Stimulated activated CD4-positive, alpha-beta T cell treated with anti-CD3 and anti-CD28 coated beads, Interleukin-15, amount 100 ng/mL, for 24 hours (primary cell): ENCODE data around the gene SYNGR3.
"Not testable (repeated sequence)": the region's sequence is repeated elsewhere in the genome, so short reads cannot be mapped to it uniquely, and the experiment has no call there.

Experiments
- DNase-seq: peaks from one replicate; pipeline ENCODE4 v3.0.0-alpha.2; 2020

SYNGR3 gene

GRCh38 chr16:2011726-2012125 lies 22.0 kb downstream of the SYNGR3 start:
- not testable (repeated sequence) for DNase-seq

DNA sequence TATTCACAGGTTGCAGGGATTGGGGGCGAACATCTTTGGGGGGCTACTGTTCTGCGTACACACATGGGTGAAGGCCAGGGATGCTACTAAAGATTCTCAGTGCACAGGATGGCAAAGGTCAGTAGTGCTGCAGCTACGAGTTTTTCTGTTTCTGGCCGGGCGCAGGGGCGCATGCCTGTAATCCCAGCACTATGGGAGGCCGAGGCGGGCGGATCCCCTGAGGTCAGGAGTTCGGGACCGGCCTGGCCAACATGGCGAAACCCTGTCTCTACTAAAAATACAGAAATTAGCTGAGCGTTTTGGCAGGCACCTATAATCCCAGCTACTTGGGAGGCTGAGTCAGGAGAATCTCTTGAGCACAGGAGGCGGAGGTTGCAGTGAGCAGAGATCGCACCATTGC lies 23.8 kb downstream of the SYNGR3 start:
- no peak for DNase-seq

DNA sequence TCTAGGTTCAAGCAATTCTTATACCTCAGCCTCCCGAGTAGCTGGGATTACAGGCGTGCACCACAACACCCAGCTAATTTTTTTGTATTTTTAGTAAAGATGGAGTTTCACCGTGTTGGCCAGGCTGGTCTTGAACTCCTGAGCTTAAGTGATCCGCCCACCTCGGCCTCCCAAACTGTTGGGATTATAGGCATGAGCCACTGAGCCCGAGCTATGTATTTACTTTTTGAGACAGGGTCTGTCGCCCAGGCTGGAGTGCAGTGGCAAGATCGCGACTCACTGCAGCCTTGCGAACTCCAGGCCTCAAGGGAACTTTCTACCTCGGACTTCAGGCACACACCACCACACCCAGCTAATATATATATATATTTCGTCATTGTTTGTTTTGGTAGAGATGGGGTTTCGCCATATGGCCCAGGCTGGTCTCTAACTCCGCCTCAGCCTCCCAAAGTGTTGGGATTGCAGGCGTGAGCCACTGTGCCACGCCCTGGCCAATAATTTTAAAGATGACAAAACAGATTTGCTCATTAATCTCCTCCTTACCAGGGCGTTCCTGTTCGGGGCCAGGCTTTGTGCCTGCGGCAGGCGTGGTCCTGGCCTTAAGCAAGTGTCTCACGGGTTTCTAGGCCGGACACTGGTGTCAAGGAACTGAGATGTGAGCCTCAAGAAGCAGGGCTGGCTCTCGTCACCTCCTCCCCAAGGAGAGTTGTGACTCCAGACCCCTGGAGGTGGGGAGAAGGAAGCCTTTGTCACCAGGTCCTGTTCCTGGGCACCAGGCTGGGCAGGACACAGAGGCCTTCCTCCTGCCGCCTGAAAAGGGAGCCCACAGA lies 25.6 kb downstream of the SYNGR3 start:
- DNase-seq, result no peak

DNA sequence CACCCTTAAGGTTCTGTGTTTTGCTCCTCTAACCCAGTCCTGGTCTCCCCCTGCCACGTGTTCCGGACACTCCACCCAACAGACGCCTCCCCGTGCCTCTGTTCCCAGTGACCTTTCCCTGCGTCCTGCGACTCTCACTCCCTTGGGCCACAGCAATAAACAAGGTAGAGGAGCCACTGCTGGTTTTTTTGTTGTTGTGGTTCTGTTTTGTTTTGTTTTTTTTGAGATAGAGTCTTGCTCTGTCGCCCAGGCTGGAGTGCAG lies 26.1 kb downstream of the SYNGR3 start:
- no peak for DNase-seq

DNA sequence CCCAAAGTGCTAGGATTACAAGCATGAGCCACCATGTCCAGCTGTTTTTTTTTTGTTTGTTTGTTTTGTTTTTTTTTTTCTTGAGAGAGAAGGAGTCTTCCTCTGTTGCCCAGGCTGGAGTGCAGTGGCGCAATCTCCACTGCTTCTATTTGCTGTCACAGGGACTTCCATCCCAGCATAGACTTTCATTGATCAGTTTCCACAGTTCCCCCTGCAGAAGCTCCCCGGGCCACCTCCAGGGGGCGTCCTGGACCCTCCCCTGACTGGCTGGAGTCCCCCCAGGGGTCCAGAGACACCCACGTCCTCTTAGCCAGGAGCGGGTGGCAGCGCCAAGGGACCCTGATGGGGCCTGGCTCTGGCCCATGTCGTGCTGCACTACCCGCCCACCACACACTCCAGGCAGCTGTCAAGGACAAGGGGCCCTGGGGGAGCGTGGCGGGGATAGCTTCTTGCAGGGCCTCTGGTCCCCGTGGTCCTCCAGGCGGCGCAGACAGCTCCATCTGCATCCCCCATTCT lies 26.7 kb downstream of the SYNGR3 start:
- no peak for DNase-seq

DNA sequence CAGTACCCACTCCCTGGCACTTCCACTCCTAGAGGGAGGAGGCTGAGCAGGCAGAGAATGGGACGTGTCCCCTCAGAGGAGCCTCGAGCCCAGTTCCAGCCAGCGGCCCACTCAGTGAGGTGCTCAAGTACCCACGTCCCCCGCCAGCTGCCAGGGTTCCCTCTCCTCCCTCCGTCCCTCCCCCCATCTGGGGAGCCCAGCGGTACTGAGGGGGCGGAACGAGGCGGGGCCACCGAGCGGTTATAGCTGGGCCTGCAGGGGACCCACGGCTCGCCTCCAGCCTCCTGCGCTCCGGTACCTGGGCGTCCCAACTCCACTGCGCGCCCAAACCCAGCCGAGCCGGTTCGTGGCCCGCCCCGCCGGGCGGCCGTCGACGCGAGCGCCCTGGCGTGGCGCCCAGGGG lies 29.7 kb downstream of the SYNGR3 start, which contains the start of gene NPW:
NPW (plus strand) TSS at position 268 of the 403 bp plus-strand sequence.
- peak; percentile 67 for DNase-seq

- DNase-seq, result no peak
Observed at GRCh38 chr16:2019921-2020831, 30.4 kb downstream of the SYNGR3 start.

GRCh38 chr16:2022723-2023091 lies 32.9 kb downstream of the SYNGR3 start:
- DNase-seq, result peak; percentile 57

DNA sequence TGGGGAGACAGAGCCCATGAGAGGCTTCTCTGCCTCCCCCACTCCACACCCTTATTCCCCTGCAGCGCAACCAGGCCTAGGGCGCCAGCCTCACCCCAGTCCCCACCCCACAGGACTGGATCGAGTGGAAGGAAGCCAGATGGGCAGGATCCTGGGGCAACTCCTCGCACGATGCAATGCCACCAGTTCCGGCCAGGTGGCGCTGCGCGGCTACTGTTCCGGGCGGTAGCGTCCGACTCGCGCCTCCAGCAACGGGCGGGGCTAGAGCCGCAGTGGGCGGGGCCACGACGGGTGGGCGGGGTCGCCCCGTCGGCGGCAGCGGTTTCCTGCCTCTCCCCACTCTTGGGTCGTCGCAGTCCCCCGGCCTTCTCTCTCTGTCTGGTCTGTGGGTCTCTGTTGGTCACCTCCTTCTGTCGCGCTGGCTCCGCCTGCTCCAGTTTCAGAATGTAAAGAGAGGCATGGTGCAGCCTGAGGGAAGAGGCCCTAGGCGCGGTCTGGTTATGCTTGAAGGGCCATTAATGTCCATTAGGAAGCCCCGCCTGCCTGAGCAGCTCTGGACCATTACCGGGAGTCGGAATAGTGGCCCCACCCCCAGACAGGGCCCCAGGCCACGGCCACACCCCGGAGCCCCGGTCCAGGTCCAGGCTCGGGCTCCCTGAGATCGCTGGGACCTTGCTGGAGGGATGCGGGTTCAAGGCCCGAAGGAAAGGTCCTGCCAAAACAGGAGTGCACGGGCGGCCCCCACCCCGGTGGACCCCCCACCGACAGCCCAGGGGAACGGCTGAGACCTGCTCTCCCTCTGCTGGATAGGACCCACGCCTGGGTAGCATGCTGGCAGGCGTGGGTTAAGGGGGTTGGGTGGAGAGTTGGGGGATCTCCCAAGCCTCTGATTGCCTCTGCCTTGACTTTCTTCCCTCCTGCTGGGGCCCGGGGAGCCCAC lies 33.6 kb downstream of the SYNGR3 start:
- DNase-seq, result peak; percentile 95

DNA sequence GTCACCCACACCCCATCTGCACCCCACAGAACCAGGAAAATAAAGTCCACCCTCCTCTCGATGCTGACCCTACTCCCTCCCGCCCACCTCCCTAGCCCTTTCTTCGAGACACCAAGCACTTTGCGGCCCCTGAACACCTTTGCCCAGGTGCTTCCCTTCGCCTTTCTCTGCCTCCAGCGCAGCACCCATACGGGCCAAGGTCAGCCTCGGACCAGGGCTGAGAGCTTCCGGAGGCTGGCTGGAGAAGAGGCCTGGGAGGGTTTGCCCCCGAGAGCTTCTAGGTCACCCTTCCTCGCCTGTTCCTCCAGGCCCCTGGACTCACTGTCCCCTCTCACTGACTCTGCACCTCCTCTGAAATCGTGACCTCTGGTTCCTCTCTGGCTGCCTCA lies 34.3 kb downstream of the SYNGR3 start:
- no peak for DNase-seq

GRCh38 chr16:2025251-2025650 lies 35.5 kb downstream of the SYNGR3 start:
- DNase-seq, result no peak

GRCh38 chr16:2025878-2026460 lies 36.2 kb downstream of the SYNGR3 start:
- no peak for DNase-seq

- DNase-seq, result peak; percentile 37
Observed at GRCh38 chr16:2026461-2027023, 36.8 kb downstream of the SYNGR3 start, which contains the start of gene NHERF2. TSS of gene NHERF2 (plus strand) at chr16:2026902. CDS start at chr16:2027006, 104 bp downstream.

DNA sequence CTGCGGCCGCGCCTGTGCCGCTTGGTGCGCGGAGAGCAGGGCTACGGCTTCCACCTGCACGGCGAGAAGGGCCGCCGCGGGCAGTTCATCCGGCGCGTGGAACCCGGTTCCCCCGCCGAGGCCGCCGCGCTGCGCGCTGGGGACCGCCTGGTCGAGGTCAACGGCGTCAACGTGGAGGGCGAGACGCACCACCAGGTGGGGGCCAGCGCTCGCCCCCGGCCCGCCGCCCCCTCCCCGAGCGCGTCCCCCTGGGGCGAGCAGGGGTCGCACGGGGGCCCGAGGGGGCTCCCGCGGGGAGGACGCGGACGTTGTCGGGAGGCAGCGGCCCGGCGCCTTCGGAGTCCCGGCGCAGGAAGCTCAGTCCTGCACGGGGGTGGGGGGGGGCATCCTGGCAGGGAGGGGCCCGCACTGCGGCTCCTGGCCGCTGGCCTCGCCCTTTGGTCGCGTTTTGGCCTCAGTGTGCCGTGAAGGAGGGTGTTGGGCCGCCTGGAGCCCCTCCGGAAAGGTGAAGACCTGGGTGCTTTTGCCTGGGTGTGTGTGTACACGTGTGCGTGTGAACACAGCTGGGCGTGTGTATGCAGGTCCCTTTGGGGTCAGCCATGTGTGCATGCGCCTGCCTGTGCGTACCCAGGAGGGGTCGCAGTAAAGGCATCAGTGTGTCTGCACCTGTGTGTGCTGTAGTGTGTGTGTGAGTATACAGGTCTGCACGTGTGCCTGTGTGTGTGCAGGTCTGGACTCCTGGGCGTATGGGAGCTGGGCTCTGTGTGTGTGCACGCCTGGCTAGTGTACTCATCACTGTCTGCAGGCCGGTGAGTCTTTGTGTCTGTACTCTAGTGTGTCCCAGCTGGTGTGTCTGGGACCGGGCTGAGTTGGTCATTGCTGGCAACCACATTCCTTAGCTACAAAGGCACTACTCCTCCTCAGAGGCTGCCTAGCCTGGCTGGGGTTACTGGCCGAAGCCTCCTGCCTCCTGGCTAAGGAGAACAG lies 37.5 kb downstream of the SYNGR3 start:
- DNase-seq, result no peak

- no peak for DNase-seq
Observed at GRCh38 chr16:2028146-2028545, 38.4 kb downstream of the SYNGR3 start.

- DNase-seq, result no peak
Observed at GRCh38 chr16:2028620-2029220, 39.0 kb downstream of the SYNGR3 start.

- no peak for DNase-seq
Observed at GRCh38 chr16:2029350-2029749, 39.6 kb downstream of the SYNGR3 start.

DNA sequence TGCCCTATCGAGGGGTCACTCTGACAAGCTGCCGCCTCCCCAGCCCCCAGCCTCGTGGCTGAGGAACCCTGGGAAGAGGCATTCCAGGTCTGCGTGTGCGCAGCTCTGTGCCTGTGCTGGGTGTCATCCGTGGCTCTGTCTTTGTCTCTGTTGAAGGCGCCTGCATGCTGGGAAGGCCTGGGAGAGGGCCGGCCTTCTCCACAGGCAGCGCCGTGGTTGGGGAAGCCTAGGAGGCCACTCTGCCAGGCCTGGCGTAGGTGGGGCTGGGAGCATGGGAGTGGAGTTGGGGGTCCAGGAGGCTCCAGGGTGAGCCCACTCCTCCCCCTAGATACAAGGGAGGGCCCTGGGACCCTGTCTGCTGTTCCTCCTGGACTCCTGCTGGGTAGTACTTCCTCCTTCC lies 40.3 kb downstream of the SYNGR3 start:
- DNase-seq, result no peak

DNA sequence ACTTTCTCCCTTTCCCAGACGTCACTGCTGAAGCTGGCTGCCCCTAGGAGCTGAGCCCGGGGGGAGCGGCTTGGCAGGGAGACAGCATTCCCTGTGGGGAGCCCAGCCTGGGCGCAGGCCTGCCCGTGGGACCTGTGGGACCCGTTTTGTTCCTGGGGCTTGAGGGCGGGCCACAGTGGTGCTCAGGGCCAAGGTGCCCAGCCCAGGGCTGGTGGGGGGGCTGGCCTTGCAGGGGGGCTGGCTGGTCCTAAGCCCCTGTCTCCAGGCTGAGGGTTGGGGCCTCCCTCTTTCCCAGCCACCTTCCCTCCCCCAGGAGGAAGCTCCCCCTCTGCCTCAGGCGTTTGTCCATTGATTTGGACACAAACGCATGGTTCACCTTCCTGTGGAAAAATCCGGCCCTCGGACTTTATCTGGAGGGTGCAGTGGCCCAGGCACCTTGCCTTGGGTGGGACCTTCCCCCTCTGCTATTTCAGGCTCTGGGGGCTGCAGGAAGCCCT lies 41.4 kb downstream of the SYNGR3 start:
- no peak for DNase-seq
